GM20431 (cell line): ENCODE data around the gene ITIH5.

Experiments
- in situ Hi-C: fragments of 300-500 bp; cut with MseI, MboI; formaldehyde crosslinking; loops from one replicate; pipeline ENCODE4 v1.15.0; 2020; ENCODE audit warnings: low sequenced_read_pairs; ENCODE audit not compliant: unreplicated experiment

The ITIH5 gene

GRCh38 chr10:7559386-7559785, 107.4 kb downstream of the ITIH5 start:
- in situ Hi-C loops: no loop called here

DNA sequence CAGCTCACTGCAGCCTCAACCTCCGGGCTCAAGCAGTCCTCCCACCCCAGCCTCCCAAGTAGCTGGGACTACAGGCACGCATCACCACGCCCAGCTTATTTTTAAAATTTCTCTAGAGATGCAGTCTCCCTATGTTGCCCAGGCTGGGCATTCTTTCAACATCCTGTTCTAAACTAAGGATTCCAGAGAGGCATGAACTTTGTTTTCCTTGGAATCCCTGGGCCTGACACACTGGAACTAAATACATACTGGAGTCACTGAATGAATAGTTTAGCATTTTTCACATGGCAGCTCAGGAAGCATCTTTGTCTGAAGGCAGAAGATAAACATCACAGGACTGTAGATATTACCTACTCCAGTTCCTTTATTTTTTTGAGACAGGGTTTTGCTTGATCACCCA, 108.7 kb downstream of the ITIH5 start:
- in situ Hi-C loops: no loop called here

DNA sequence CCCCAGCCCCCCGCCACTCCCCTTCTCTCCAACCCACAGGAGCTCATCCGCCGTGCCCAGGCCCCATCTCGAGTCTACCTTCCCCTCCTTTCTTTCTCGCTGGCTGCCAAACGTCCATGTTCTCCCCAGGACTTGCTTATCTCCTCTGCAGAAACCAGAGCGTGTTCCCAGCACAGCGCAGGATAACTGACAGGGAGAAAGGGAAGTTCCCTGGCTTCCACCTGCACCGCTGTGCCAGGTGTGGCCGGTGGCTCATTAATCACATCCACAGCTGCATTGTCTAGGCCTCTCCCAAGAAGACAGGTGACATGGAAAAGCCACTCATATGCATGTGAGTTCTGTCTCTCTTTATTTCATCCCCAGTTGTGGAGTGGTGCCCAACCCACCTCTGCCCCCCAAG, 113.2 kb downstream of the ITIH5 start:
- in situ Hi-C loops: no loop called here

- in situ Hi-C loops: no loop called here
Observed at GRCh38 chr10:7551950-7552716, 114.6 kb downstream of the ITIH5 start.

- in situ Hi-C loops: no loop called here
Observed at GRCh38 chr10:7551289-7551688, 115.5 kb downstream of the ITIH5 start.

DNA sequence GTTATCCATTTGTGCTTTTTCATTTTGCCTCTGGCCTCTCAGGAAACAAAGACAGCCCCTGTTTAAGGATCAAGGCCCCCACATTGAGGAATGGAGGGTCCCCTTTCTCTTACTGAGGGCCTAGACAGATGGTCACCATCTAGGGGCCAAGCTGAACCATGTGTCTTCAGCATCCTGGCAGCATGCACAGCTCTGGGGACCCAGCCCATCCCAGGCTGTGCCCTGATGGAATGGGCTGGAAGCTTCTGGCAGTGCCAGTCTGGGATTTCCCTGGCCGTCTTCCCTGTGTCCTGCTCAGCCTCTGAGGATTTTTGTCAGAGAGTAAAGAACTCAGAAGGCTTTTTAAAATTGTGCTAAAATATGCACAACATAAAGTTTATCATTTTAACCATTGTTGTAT, 116.8 kb downstream of the ITIH5 start:
- in situ Hi-C loops: no loop called here

GRCh38 chr10:7547829-7548228, 118.9 kb downstream of the ITIH5 start:
- in situ Hi-C loops: loop anchor here (25.0 kb wide), 1 partner anchor 1664 kb away; no protein-coding TSS in a partner anchor

DNA sequence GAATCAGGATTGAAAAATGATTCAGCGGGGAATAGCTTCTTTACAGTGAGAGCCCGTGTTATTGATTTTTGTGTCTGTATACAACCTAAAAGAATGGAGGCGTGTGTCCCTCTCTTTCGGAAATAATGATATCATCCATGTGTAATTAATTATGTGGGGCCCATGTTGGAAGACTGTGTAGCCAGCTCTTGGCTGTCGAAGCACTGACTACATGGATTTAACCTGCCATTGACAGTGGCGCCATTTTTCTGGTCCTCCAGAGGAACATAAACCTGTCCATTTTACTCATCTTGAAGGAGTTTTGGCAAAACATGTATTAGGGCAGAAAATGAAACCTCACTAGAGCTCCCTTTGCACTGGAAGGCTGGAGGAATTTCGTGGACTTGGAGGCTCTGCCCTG, 119.6 kb downstream of the ITIH5 start:
- in situ Hi-C loops: loop anchor here (25.0 kb wide), 1 partner anchor 1665 kb away; no protein-coding TSS in a partner anchor

DNA sequence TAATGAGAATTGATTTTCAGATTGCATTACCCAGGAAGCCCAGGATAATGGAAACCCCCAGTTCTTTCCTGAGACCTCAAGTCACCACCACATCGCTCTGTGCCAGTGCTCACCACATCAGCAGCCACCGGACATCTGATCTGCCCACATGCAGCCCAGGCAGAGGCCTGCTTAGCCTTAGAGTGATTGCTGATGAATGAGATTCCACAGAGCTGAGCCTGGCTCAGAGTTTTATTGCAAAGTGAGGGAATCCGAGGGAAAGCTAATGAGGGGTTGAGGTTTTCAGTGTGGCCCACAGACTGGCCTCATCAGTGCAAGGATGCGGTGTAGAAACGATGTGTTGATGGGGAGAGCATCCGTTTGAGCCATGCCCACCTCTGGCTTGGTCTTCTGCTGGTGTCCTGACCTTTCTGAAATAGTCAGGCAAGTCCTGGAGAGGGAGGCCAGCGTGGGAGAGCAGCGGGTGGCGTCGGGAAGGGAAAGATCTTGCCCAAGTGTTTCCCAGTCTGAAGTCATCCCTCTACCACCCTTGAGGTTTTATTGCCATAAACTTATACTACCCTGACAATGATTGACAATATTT, 120.3 kb downstream of the ITIH5 start:
- in situ Hi-C loops: loop anchor here (25.0 kb wide), 1 partner anchor 1666 kb away; no protein-coding TSS in a partner anchor

DNA sequence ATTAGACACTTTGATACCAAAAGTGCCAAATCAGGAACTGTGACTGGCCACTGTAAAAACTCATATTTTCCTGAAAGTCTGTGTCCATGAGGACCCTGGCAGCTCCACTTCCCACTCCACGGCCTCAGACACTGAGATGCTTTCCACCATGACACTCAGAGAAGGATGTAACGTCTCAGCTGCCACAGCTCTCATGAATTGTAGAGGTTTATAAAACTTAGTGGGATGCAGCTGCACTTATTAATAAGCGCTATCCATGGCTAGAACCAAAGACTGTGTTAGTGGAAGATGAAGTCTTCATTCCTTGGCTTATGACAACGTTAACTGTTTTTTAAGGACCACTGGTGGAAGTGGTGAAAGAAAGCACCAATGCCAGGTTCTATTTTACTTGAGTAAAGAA, 121.0 kb downstream of the ITIH5 start:
- in situ Hi-C loops: loop anchor here (25.0 kb wide), 1 partner anchor 1667 kb away; no protein-coding TSS in a partner anchor

DNA sequence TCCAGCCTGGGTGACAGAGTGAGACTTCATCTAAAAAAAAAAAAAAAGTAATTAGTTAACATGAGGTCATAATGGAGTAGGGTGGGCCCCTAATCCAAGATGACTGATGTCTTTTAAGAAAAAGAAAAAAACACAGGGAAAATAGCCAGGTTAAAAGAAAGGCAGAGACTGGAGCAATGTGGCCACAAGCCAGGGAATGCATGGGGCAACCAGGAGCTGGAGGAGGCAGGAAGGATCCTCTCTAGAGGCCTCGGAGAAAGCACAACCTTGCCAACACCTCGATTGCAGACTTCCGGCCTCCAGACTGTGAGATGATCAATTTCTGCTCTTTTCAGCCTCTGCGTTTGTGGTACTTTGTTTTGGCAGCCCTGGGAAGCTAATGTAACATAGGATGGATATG, 121.5 kb downstream of the ITIH5 start:
- in situ Hi-C loops: loop anchor here (25.0 kb wide), 1 partner anchor 1667 kb away; no protein-coding TSS in a partner anchor

GRCh38 chr10:7544203-7544602, 122.6 kb downstream of the ITIH5 start:
- in situ Hi-C loops: loop anchor here (25.0 kb wide), 1 partner anchor 1668 kb away; no protein-coding TSS in a partner anchor

DNA sequence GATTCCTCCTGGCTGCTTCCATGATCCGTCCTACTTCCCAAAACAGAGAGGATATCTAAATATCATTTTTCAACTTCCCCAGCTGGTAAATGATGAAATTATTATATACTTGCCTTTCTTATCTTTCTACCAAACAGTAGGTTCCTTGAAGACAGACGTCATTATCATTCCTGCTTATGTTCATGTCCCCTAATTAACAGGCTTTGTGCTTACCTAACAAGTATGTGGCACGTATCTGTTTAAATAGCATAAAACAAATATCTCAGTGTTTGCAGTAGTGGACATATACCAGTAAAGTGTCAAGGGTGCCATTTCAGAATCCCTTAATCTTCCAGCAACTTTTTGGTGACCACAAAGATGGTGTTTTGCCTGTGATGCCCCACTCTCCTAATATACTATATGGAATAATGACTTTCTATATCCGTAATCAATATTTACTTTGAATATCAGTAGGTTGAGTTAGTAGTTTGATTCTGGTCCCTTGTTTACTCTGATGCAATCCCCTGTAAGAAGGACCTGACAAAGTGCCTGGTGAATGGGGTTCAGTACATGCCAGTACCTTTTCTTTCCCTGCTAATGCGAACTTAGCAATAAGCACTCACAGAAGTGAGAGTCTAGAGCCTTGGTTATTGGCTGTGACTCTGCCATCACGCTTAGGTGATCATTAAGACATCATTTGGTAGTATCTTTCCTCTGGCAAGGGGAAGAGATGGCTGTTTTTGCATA, 124.4 kb downstream of the ITIH5 start:
- in situ Hi-C loops: loop anchor here (25.0 kb wide), 1 partner anchor 1670 kb away; no protein-coding TSS in a partner anchor

DNA sequence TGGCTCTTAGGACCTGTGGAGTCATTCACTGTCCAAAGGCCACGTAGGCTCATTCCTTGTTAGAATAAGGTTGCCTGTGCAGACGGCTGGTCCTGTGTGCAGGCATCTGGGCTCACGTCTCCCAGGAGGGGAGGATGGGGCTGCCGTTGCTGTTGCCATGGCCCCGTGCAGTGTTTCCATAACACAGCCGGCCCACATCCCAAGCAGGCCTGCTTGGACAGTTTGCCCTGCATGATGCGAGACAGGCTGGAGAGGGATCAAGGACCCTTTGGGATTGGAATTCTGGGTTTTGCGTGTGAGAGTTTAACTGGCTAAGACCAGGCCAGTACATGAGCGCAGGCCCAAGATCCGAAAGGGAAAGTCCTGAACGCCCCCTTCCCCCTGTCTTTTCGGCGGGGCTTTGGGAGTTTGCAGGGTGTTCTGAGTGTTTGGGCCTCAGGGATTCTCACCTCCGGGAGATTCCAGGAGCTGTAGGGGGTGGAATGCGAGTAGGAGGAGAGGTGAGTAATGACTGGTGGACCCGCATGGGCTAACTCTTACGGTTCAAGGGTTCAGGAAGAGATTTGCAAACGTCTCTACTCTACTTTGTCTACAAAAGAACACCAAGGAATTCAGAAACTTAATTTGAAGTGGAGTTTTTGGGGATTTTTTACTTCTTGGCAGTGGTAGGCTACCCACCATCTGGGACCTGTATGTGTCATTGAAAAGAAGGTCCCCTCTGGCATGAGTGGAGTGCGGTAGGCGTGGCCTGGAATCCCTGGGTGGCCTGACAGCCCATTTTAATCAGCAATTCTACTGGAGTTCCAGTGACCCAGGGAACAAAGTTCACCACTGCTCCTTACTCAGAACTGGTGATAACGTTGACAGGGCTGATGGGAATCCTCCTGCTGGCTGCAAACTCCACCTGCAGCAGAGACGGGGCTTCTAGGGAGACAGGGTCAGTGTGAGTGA, 125.4 kb downstream of the ITIH5 start:
- in situ Hi-C loops: loop anchor here (25.0 kb wide), 1 partner anchor 1671 kb away; no protein-coding TSS in a partner anchor

DNA sequence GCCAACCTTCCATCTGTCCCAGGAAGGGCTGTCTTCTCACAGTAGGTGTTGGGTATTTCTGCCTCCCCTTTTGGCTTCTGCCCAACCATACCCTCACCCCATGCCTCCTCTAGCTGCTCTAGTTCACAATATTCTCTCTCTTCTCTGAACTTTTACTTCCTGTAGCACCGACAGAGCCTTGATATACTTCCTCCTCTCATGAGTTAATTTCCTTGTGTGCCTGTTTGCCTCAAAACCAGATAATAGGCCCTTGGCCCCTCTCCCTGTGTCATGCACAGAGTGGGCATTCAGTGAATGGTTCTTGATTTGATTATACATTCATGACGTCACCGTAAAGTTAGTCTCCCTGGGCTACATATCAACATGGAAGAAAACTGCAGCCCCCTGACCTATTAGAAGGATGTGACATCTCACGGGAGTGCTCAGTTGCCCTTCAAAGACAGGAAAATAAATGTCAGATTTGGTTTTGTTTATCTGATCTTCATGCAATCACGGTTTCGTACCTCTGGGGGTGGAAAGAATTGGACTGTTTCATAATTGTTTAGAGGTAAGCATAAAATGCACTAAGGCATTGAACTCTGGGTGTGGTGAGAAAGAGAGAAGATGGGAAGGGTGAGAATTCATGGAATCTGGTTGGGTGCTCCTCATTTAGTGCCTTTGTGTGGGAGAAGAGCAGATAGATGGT, 127.7 kb downstream of the ITIH5 start:
- in situ Hi-C loops: loop anchor here (25.0 kb wide), 1 partner anchor 1673 kb away; no protein-coding TSS in a partner anchor

- in situ Hi-C loops: loop anchor here (25.0 kb wide), 1 partner anchor 1675 kb away; no protein-coding TSS in a partner anchor
Observed at GRCh38 chr10:7537126-7537525, 129.6 kb downstream of the ITIH5 start.

DNA sequence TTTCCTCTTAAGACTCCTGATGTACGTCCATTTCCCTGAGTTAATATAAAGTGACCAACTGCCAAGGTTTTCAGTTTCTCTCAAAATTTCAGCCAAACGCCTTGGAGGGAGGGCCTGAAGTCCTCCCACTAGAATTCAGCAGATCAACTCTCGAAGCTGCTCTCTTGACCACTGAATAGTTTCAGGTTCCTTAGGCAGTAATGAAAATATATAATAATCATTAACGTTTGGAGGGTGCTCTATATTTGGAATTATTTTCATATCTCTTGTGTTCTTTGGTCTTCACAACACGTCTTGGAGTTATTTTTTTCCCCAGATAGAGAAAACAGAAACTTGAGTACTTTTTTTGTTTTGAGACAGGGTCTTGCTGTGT, 132.3 kb downstream of the ITIH5 start:
- in situ Hi-C loops: loop anchor here (25.0 kb wide), 1 partner anchor 1678 kb away; no protein-coding TSS in a partner anchor

DNA sequence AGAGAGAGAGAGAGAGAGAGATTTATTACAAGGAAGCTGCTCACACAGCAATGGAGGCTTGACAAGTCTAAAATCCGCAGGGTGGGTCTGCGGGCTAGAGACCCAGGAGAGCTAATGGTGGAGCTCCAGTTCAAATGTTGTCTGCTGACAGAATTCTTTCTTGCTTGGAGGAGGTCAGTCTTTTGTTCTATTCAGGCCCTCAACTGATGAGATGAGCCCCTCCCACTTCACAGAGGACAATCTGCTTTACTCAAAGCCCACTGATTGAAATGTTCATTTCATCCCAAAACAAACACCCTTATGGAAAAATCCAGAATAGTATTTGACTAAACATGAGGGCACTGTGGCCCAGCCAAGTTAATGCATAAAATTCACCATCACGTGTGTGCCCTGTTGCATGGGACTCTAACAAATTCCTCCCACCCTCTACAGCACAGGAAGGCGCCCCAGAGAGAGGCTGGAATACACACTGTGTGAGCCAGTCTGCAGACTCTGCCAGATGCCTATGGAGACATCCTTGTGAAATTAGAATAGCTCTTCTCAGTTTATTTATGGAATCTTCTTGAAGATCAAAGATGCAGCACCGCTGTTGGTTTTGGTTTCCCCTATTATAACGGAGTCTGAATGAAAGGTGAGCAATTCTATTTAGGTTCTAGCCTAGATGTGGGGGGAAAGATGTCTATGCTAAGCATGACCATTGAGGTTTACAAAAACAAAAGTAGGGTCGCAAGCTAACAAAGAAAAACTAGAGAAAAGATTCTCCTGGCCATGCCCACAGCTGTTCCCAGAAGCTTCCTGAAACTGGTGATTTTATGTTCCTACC, 132.9 kb downstream of the ITIH5 start:
- in situ Hi-C loops: loop anchor here (25.0 kb wide), 1 partner anchor 1678 kb away; no protein-coding TSS in a partner anchor
